Measurements from ENCODE around the gene EXOC5. TPM values are rescaled to one million over a fixed set of nuclear protein-coding genes. Genes with fewer than 3 reads are reported as not detected.
A peak's percentile ranks its signal among the peaks of the same experiment; 100 is the strongest.

Gene EXOC5
- total RNA-seq (10 to 100 TPM; 21.8 to 65.7 (median 55.1) TPM), polyA plus RNA-seq (10 to 100 TPM; 10.3 to 30.6 TPM)
- long read RNA-seq, donor 1, full-length matches to known transcripts = 2 of 27 reads
- long read RNA-seq, donor 1, partial matches to known transcripts = 21 of 27 reads
- long read RNA-seq, donor 1, other reads (novel, unspliced or antisense) = 4 of 27 reads
- long read RNA-seq, donor 2, full-length matches to known transcripts = 14 of 29 reads
- long read RNA-seq, donor 2, partial matches to known transcripts = 15 of 29 reads
- long read RNA-seq, donor 2, other reads (novel, unspliced or antisense) = 0 of 29 reads
- long read RNA-seq, donor 3, full-length matches to known transcripts = 49 of 58 reads
- long read RNA-seq, donor 3, partial matches to known transcripts = 2 of 58 reads
- long read RNA-seq, donor 3, other reads (novel, unspliced or antisense) = 7 of 58 reads

- peak within 1 kb of the TSS; percentile 93 to 94 for H3K27ac ChIP-seq
These were observed at the start of gene EXOC5, which contains the start of gene AP5M1 for GRCh38 chr14:57268161-57269069. Gene EXOC5 (minus strand): TSS chr14:57268905. CDS start chr14:57268648, 257 bp downstream. Gene AP5M1 (plus strand): TSS chr14:57268971. CDS start chr14:57269315, 344 bp downstream.

GRCh38 chr14:57317248-57317833 lies 48.6 kb upstream of the EXOC5 start:
- no peaks in the 10 kb centered on the region for H3K36me3 ChIP-seq
- H3K27ac ChIP-seq = no peak overlapping the region
- no peak overlapping the region for H3K4me3 ChIP-seq
- DNase-seq = peak; percentile 50 to 74 (median 57)
- no peaks in the 10 kb centered on the region for H3K27me3 ChIP-seq
- no peaks in the 10 kb centered on the region for H3K4me1 ChIP-seq (ENCODE audit: insufficient read depth)
- intact Hi-C loops (cut with DNase I) = loop anchor here in 2 of 4 donors (10.0 kb wide), 1 partner anchor 823 kb away; no protein-coding TSS in a partner anchor
- TF ChIP-seq POLR2A (IDR thresholded peaks at IDR 0.05) = no peak
- no peak for TF ChIP-seq EP300 (IDR thresholded peaks at IDR 0.05)
- TF ChIP-seq CTCF (IDR thresholded peaks at IDR 0.05) = peak; percentile 20 to 40 (median 40)
- WGBS, 3 donors = 0 to 3% (median 1%) methylated on average over 3 of the region's 3 CpGs
- no peaks in the 10 kb centered on the region for H3K9me3 ChIP-seq

More at GRCh38 chr14:57268161-57269069, at the start of gene EXOC5, which contains the start of gene AP5M1:
- peak; percentile 85 to 90 (median 87) for DNase-seq
- 0 to 1% (median 0%) methylated on average over 65 to 76 of the region's 76 CpGs for WGBS, 3 donors
- intact Hi-C loops (cut with DNase I) = no loop called here
- TF ChIP-seq POLR2A (IDR thresholded peaks at IDR 0.05) (peak; percentile 36), CTCF (IDR thresholded peaks at IDR 0.05) (no peak), EP300 (IDR thresholded peaks at IDR 0.05) (no peak)
- Histone ChIP-seq H3K4me1 (ENCODE audit: insufficient read depth) (peaks cover 4% of the 10 kb centered on the region), H3K9me3 (no peaks in the 10 kb centered on the region), H3K4me3 (peak within 1 kb of the TSS; percentile 80), H3K36me3 (no peaks in the 10 kb centered on the region), H3K27me3 (no peaks in the 10 kb centered on the region)

- no peaks in the 10 kb centered on the region for H3K27me3 ChIP-seq
- no peak overlapping the region for H3K4me3 ChIP-seq
- DNase-seq = no peak
- TF ChIP-seq CTCF (IDR thresholded peaks at IDR 0.05) = no peak
- no peaks in the 10 kb centered on the region for H3K9me3 ChIP-seq
- no peak overlapping the region for H3K27ac ChIP-seq
- H3K36me3 ChIP-seq = no peaks in the 10 kb centered on the region
- intact Hi-C loops (cut with DNase I) = loop anchor here in 2 of 4 donors (10.0 kb wide), 1 partner anchor 820 kb away; no protein-coding TSS in a partner anchor
- WGBS, 3 donors = 66 to 69% (median 67%) methylated on average over 7 of the region's 7 CpGs
- no peaks in the 10 kb centered on the region for H3K4me1 ChIP-seq (ENCODE audit: insufficient read depth)
These were observed 45.8 kb upstream of the EXOC5 start for GRCh38 chr14:57314396-57315089.

Measured in ovary (tissue), 10 donors.